ENCODE measurements around the gene EPN1. TPM values are rescaled to one million over a fixed set of nuclear protein-coding genes. Genes with fewer than 3 reads are reported as not detected.

The EPN1 gene
- total and polyA plus RNA-seq, 9 of the 15 experiments (the other 6 are each of a cell fraction or from before 2014, with no cell fraction given) = 0.08 to 138 (median 12.7) TPM

Small RNA genes lying within 50 kb of the gene (small RNA-seq; reads per million reads assigned to genes)
- not detected for gene AC010525.2

Other genes starting within 250 kb of the EPN1 start
Only the 7 nearest of the 22 such genes appear.
- 1.6 and 2.3 TPM in 2 replicates for gene ZNF865, start 69.6 kb upstream of the EPN1 start, total RNA-seq (2014; rRNA removed)
- gene ZNF865, start 69.6 kb upstream of the EPN1 start, total RNA-seq (2014; rRNA removed; fragmentation: Illumina TruSeq; extraction: Trizol) = 0.29 and 0.40 TPM in 2 replicates
- 1.4 and 1.5 TPM in 2 replicates for gene ZNF865, start 69.6 kb upstream of the EPN1 start, total RNA-seq (2015; rRNA removed; fragmentation: Illumina TruSeq; extraction: Trizol)
- 18.6 and 18.8 TPM in 2 replicates for gene ZNF865, start 69.6 kb upstream of the EPN1 start, total RNA-seq (2021)
- 1.2 and 1.5 TPM in 2 replicates for gene ZNF865, start 69.6 kb upstream of the EPN1 start, polyA plus RNA-seq (2011; rRNA removed)
- 1.8 and 2.3 TPM in 2 replicates for gene ZNF865, start 69.6 kb upstream of the EPN1 start, polyA plus RNA-seq (2014; fragmentation: Illumina TruSeq; extraction: Trizol)
- not detected for gene ZNF865, start 69.6 kb upstream of the EPN1 start, polyA plus RNA-seq (2014; fragmentation: Nextera tagmentation; extraction: Ambion mirVana)
- gene ZNF865, start 69.6 kb upstream of the EPN1 start, polyA plus RNA-seq (2014; rRNA removed) = 6.7 and 6.9 TPM in 2 replicates
- gene ZNF784, start 50.7 kb upstream of the EPN1 start, total RNA-seq (2014; rRNA removed) = 2.0 and 3.8 TPM in 2 replicates
- gene ZNF784, start 50.7 kb upstream of the EPN1 start, total RNA-seq (2014; rRNA removed; fragmentation: Illumina TruSeq; extraction: Trizol) = 1.6 TPM in 2 replicates
- 2.7 and 3.2 TPM in 2 replicates for gene ZNF784, start 50.7 kb upstream of the EPN1 start, total RNA-seq (2015; rRNA removed; fragmentation: Illumina TruSeq; extraction: Trizol)
- 4.6 and 6.1 TPM in 2 replicates for gene ZNF784, start 50.7 kb upstream of the EPN1 start, total RNA-seq (2021)
- gene ZNF784, start 50.7 kb upstream of the EPN1 start, polyA plus RNA-seq (2011; rRNA removed) = 2.1 and 3.5 TPM in 2 replicates
- 4.1 and 5.1 TPM in 2 replicates for gene ZNF784, start 50.7 kb upstream of the EPN1 start, polyA plus RNA-seq (2014; fragmentation: Illumina TruSeq; extraction: Trizol)
- gene ZNF784, start 50.7 kb upstream of the EPN1 start, polyA plus RNA-seq (2014; fragmentation: Nextera tagmentation; extraction: Ambion mirVana) = under 1 TPM; 0.14 to 0.17 TPM
- 4.1 and 4.4 TPM in 2 replicates for gene ZNF784, start 50.7 kb upstream of the EPN1 start, polyA plus RNA-seq (2014; rRNA removed)
- gene ZNF580, start 34.2 kb upstream of the EPN1 start, total RNA-seq (2014; rRNA removed) = 13.9 and 24.4 TPM in 2 replicates
- gene ZNF580, start 34.2 kb upstream of the EPN1 start, total RNA-seq (2014; rRNA removed; fragmentation: Illumina TruSeq; extraction: Trizol) = 5.2 and 5.7 TPM in 2 replicates
- gene ZNF580, start 34.2 kb upstream of the EPN1 start, total RNA-seq (2015; rRNA removed; fragmentation: Illumina TruSeq; extraction: Trizol) = 6.0 and 6.8 TPM in 2 replicates
- gene ZNF580, start 34.2 kb upstream of the EPN1 start, total RNA-seq (2021) = 38.0 and 47.4 TPM in 2 replicates
- gene ZNF580, start 34.2 kb upstream of the EPN1 start, polyA plus RNA-seq (2011; rRNA removed) = 5.0 and 7.7 TPM in 2 replicates
- 12.7 and 15.5 TPM in 2 replicates for gene ZNF580, start 34.2 kb upstream of the EPN1 start, polyA plus RNA-seq (2014; fragmentation: Illumina TruSeq; extraction: Trizol)
- gene ZNF580, start 34.2 kb upstream of the EPN1 start, polyA plus RNA-seq (2014; fragmentation: Nextera tagmentation; extraction: Ambion mirVana) = 1 to 10 TPM; 2.3 to 3.9 TPM
- 25.2 and 30.8 TPM in 2 replicates for gene ZNF580, start 34.2 kb upstream of the EPN1 start, polyA plus RNA-seq (2014; rRNA removed)
- gene ZNF581, start 31.6 kb upstream of the EPN1 start, total RNA-seq (2014; rRNA removed) = 18.6 and 26.4 TPM in 2 replicates
- gene ZNF581, start 31.6 kb upstream of the EPN1 start, total RNA-seq (2014; rRNA removed; fragmentation: Illumina TruSeq; extraction: Trizol) = 7.3 and 8.5 TPM in 2 replicates
- 8.6 and 11.0 TPM in 2 replicates for gene ZNF581, start 31.6 kb upstream of the EPN1 start, total RNA-seq (2015; rRNA removed; fragmentation: Illumina TruSeq; extraction: Trizol)
- gene ZNF581, start 31.6 kb upstream of the EPN1 start, total RNA-seq (2021) = 35.7 and 39.4 TPM in 2 replicates
- gene ZNF581, start 31.6 kb upstream of the EPN1 start, polyA plus RNA-seq (2011; rRNA removed) = 15.4 and 26.0 TPM in 2 replicates
- gene ZNF581, start 31.6 kb upstream of the EPN1 start, polyA plus RNA-seq (2014; fragmentation: Illumina TruSeq; extraction: Trizol) = 15.7 and 23.2 TPM in 2 replicates
- gene ZNF581, start 31.6 kb upstream of the EPN1 start, polyA plus RNA-seq (2014; fragmentation: Nextera tagmentation; extraction: Ambion mirVana) = 1 to 10 TPM; 2.4 to 5.8 TPM
- 23.2 and 24.0 TPM in 2 replicates for gene ZNF581, start 31.6 kb upstream of the EPN1 start, polyA plus RNA-seq (2014; rRNA removed)
- 17.8 and 21.9 TPM in 2 replicates for gene CCDC106, start 27.0 kb upstream of the EPN1 start, total RNA-seq (2014; rRNA removed)
- gene CCDC106, start 27.0 kb upstream of the EPN1 start, total RNA-seq (2014; rRNA removed; fragmentation: Illumina TruSeq; extraction: Trizol) = 4.2 and 7.0 TPM in 2 replicates
- 12.2 and 14.3 TPM in 2 replicates for gene CCDC106, start 27.0 kb upstream of the EPN1 start, total RNA-seq (2015; rRNA removed; fragmentation: Illumina TruSeq; extraction: Trizol)
- 27.5 and 28.2 TPM in 2 replicates for gene CCDC106, start 27.0 kb upstream of the EPN1 start, total RNA-seq (2021)
- gene CCDC106, start 27.0 kb upstream of the EPN1 start, polyA plus RNA-seq (2011; rRNA removed) = 7.6 and 11.2 TPM in 2 replicates
- gene CCDC106, start 27.0 kb upstream of the EPN1 start, polyA plus RNA-seq (2014; fragmentation: Illumina TruSeq; extraction: Trizol) = 19.1 and 21.9 TPM in 2 replicates
- gene CCDC106, start 27.0 kb upstream of the EPN1 start, polyA plus RNA-seq (2014; fragmentation: Nextera tagmentation; extraction: Ambion mirVana) = under 1 TPM in 1 of 2 experiments, not detected in 1; 0.10 TPM
- gene CCDC106, start 27.0 kb upstream of the EPN1 start, polyA plus RNA-seq (2014; rRNA removed) = 24.1 and 25.9 TPM in 2 replicates
- gene U2AF2, start 20.2 kb upstream of the EPN1 start, total RNA-seq (2014; rRNA removed) = 279 and 332 TPM in 2 replicates
- gene U2AF2, start 20.2 kb upstream of the EPN1 start, total RNA-seq (2014; rRNA removed; fragmentation: Illumina TruSeq; extraction: Trizol) = 36.8 and 58.9 TPM in 2 replicates
- gene U2AF2, start 20.2 kb upstream of the EPN1 start, total RNA-seq (2015; rRNA removed; fragmentation: Illumina TruSeq; extraction: Trizol) = 157 and 162 TPM in 2 replicates
- gene U2AF2, start 20.2 kb upstream of the EPN1 start, total RNA-seq (2021) = 304 and 321 TPM in 2 replicates
- gene U2AF2, start 20.2 kb upstream of the EPN1 start, polyA plus RNA-seq (2011; rRNA removed) = 144 and 156 TPM in 2 replicates
- 169 and 224 TPM in 2 replicates for gene U2AF2, start 20.2 kb upstream of the EPN1 start, polyA plus RNA-seq (2014; fragmentation: Illumina TruSeq; extraction: Trizol)
- 1 to 10 TPM; 3.0 to 4.4 TPM for gene U2AF2, start 20.2 kb upstream of the EPN1 start, polyA plus RNA-seq (2014; fragmentation: Nextera tagmentation; extraction: Ambion mirVana)
- 277 and 331 TPM in 2 replicates for gene U2AF2, start 20.2 kb upstream of the EPN1 start, polyA plus RNA-seq (2014; rRNA removed)
- gene NLRP9, start 63.2 kb downstream of the EPN1 start, total RNA-seq (2014; rRNA removed) = not detected in 2 replicates
- gene NLRP9, start 63.2 kb downstream of the EPN1 start, total RNA-seq (2014; rRNA removed; fragmentation: Illumina TruSeq; extraction: Trizol) = not detected in 2 replicates
- gene NLRP9, start 63.2 kb downstream of the EPN1 start, total RNA-seq (2015; rRNA removed; fragmentation: Illumina TruSeq; extraction: Trizol) = not detected in 2 replicates
- not detected in 2 replicates for gene NLRP9, start 63.2 kb downstream of the EPN1 start, total RNA-seq (2021)
- not detected in 2 replicates for gene NLRP9, start 63.2 kb downstream of the EPN1 start, polyA plus RNA-seq (2011; rRNA removed)
- gene NLRP9, start 63.2 kb downstream of the EPN1 start, polyA plus RNA-seq (2014; fragmentation: Illumina TruSeq; extraction: Trizol) = not detected in 2 replicates
- gene NLRP9, start 63.2 kb downstream of the EPN1 start, polyA plus RNA-seq (2014; fragmentation: Nextera tagmentation; extraction: Ambion mirVana) = not detected
- gene NLRP9, start 63.2 kb downstream of the EPN1 start, polyA plus RNA-seq (2014; rRNA removed) = not detected in 2 replicates